Measurements from ENCODE around the gene APC2. TPM values are rescaled to one million over a fixed set of nuclear protein-coding genes. Genes with fewer than 3 reads are reported as not detected.

Gene APC2
- total and polyA plus RNA-seq, 2 donors (not counting 1 experiment from before 2014, with no cell fraction given): 0.12 to 0.16 TPM

GRCh38 chr19:1431759-1432506 is 18.0 kb upstream of the APC2 start:
- no peak overlapping the region for H3K4me3 ChIP-seq (ENCODE audit: control extremely low read depth in 1 of 5, extremely low read depth in 1 of 5, insufficient read depth in 1 of 5, low read depth in 2 of 5, low read length in 4 of 5)
- H3K27ac ChIP-seq (ENCODE audit: low read length in 2 of 2): no peak overlapping the region
- H3K4me3 Mint-ChIP-seq: no peak overlapping the region
- H3K27me3 Mint-ChIP-seq: no peaks in the 10 kb centered on the region
- POLR2A ChIA-PET: interaction anchor here (0.6 kb wide), 1 partner anchor 13 kb away, joined by 13 read pairs; no protein-coding TSS in a partner anchor
- ATAC-seq (ENCODE audit: low read depth) (no peak), DNase-seq (no peak)
- H3K36me3 ChIP-seq (replicated peaks in 1 of 2; ENCODE audit: control extremely low read depth in 1 of 2, control insufficient read depth in 1 of 2, extremely low read depth in 1 of 2, insufficient read depth in 2 of 2, low read length in 1 of 2): peaks cover 0 to 66% of the 10 kb centered on the region in 2 experiments
- H3K79me2 ChIP-seq (ENCODE audit: control insufficient read depth, insufficient read depth, low read length): peaks cover 28% of the 10 kb centered on the region
- intact Hi-C loops (cut with micrococcal nuclease): no loop called here
- no peak overlapping the region for H3K9ac ChIP-seq (ENCODE audit: low read length)
- H3K9me3 Mint-ChIP-seq (ENCODE audit: insufficient read depth): no peaks in the 10 kb centered on the region
- H3K27me3 ChIP-seq (replicated peaks in 1 of 4; ENCODE audit: control extremely low read depth in 1 of 4, control insufficient read depth in 3 of 4, insufficient read depth in 4 of 4, low read length in 3 of 4): no peaks in the 10 kb centered on the region
- 93% methylated on average over 24 of the region's 24 CpGs for WGBS (ENCODE audit: insufficient coverage)
- H3K9me3 ChIP-seq (ENCODE audit: control extremely low read depth in 1 of 3, control insufficient read depth in 2 of 3, insufficient read depth in 1 of 3, low read length in 2 of 3): no peaks in the 10 kb centered on the region
- H3K4me1 Mint-ChIP-seq: no peaks in the 10 kb centered on the region
- no peaks in the 10 kb centered on the region for H3K4me1 ChIP-seq (ENCODE audit: control insufficient read depth in 2 of 2, insufficient read depth in 2 of 2, low read length in 2 of 2)
- H3K4me2 ChIP-seq (replicated peaks; ENCODE audit: low read depth, low read length, poor library complexity, severe bottlenecking): no peak overlapping the region
- TF ChIP-seq CTCF (IDR thresholded peaks at IDR 0.05) (no peak), EZH2 (IDR thresholded peaks at IDR 0.05; ENCODE audit: borderline replicate concordance, insufficient read depth, low read depth, low read length, poor library complexity, severe bottlenecking) (no peak)
- peaks cover 60% of the 10 kb centered on the region for H4K20me1 ChIP-seq (ENCODE audit: control insufficient read depth, insufficient read depth, low read length, poor library complexity, severe bottlenecking)
- CTCF ChIA-PET: no interaction called here
- no peak overlapping the region for H2AFZ ChIP-seq (ENCODE audit: insufficient read depth, low read depth, low read length, poor library complexity, severe bottlenecking)
- no peak overlapping the region for H3K27ac Mint-ChIP-seq

- WGBS (ENCODE audit: insufficient coverage): 96% methylated on average over 8 of the region's 16 CpGs
- DNase-seq: no peak
- Mint-ChIP-seq H3K9me3 (ENCODE audit: insufficient read depth) (no peaks in the 10 kb centered on the region), H3K4me1 (no peaks in the 10 kb centered on the region), H3K27me3 (no peaks in the 10 kb centered on the region), H3K4me3 (no peak overlapping the region), H3K27ac (no peak overlapping the region)
- Histone ChIP-seq H2AFZ (ENCODE audit: insufficient read depth, low read depth, low read length, poor library complexity, severe bottlenecking) (no peak overlapping the region), H3K9ac (ENCODE audit: low read length) (no peak overlapping the region), H3K36me3 (replicated peaks in 1 of 2; ENCODE audit: control extremely low read depth in 1 of 2, control insufficient read depth in 1 of 2, extremely low read depth in 1 of 2, insufficient read depth in 2 of 2, low read length in 1 of 2) (peaks cover 0 to 66% of the 10 kb centered on the region in 2 experiments), H3K27ac (ENCODE audit: low read length in 2 of 2) (no peak overlapping the region), H3K4me3 (ENCODE audit: control extremely low read depth in 1 of 5, extremely low read depth in 1 of 5, insufficient read depth in 1 of 5, low read depth in 2 of 5, low read length in 4 of 5) (no peak overlapping the region), H3K79me2 (ENCODE audit: control insufficient read depth, insufficient read depth, low read length) (peaks cover 28% of the 10 kb centered on the region), H3K4me1 (ENCODE audit: control insufficient read depth in 2 of 2, insufficient read depth in 2 of 2, low read length in 2 of 2) (no peaks in the 10 kb centered on the region), H3K4me2 (replicated peaks; ENCODE audit: low read depth, low read length, poor library complexity, severe bottlenecking) (no peak overlapping the region), H3K9me3 (ENCODE audit: control extremely low read depth in 1 of 3, control insufficient read depth in 2 of 3, insufficient read depth in 1 of 3, low read length in 2 of 3) (no peaks in the 10 kb centered on the region), H4K20me1 (ENCODE audit: control insufficient read depth, insufficient read depth, low read length, poor library complexity, severe bottlenecking) (peaks cover 54% of the 10 kb centered on the region), H3K27me3 (replicated peaks in 1 of 4; ENCODE audit: control extremely low read depth in 1 of 4, control insufficient read depth in 3 of 4, insufficient read depth in 4 of 4, low read length in 3 of 4) (no peaks in the 10 kb centered on the region)
- TF ChIP-seq CTCF (IDR thresholded peaks at IDR 0.05): no peak
- TF ChIP-seq EZH2 (IDR thresholded peaks at IDR 0.05; ENCODE audit: borderline replicate concordance, insufficient read depth, low read depth, low read length, poor library complexity, severe bottlenecking): no peak
- ATAC-seq (ENCODE audit: low read depth): no peak
- ChIA-PET CTCF (no interaction called here), POLR2A (no interaction called here)
- intact Hi-C loops (cut with micrococcal nuclease): no loop called here
Measured at GRCh38 chr19:1432507-1432887, 17.4 kb upstream of the APC2 start.
